NCI-H748 treated with DMSO at 0.1 percent for 48 hours (cell line): ENCODE data around the gene RNF145.
A peak's percentile ranks its signal among the peaks of the same experiment; 100 is the strongest.

Experiments
- DNase-seq: peaks from one replicate; lab custom pipeline; 2025; lab: John Stamatoyannopoulos, UW

Gene RNF145

GRCh38 chr5:159218595-159219023 lies 9.3 kb upstream of the RNF145 start:
- DNase-seq: no peak

GRCh38 chr5:159217236-159217635 lies 7.9 kb upstream of the RNF145 start:
- DNase-seq: no peak

GRCh38 chr5:159216454-159216853 lies 7.1 kb upstream of the RNF145 start:
- no peak for DNase-seq

- DNase-seq: no peak
Measured at GRCh38 chr5:159215886-159216285, 6.5 kb upstream of the RNF145 start.

GRCh38 chr5:159214486-159215271 lies 5.3 kb upstream of the RNF145 start:
- DNase-seq: no peak

GRCh38 chr5:159212657-159213462 lies 3.5 kb upstream of the RNF145 start:
- DNase-seq: no peak

- DNase-seq: no peak
Measured at GRCh38 chr5:159211729-159212174, 2.4 kb upstream of the RNF145 start.

- DNase-seq: no peak
Measured at GRCh38 chr5:159210846-159211245, 1.5 kb upstream of the RNF145 start.

GRCh38 chr5:159210210-159210661 lies 883 bp upstream of the RNF145 start:
- DNase-seq: no peak

- DNase-seq: no peak
Measured at GRCh38 chr5:159208514-159209437, 577 bp downstream of the RNF145 start.

- peak; percentile 73 for DNase-seq
Measured at GRCh38 chr5:159207686-159208513, 1.5 kb downstream of the RNF145 start.

- DNase-seq: no peak
Measured at GRCh38 chr5:159207222-159207685, 2.1 kb downstream of the RNF145 start.

GRCh38 chr5:159206818-159207217 lies 2.5 kb downstream of the RNF145 start:
- no peak for DNase-seq

GRCh38 chr5:159206368-159206767 lies 3.0 kb downstream of the RNF145 start:
- DNase-seq: no peak

GRCh38 chr5:159203351-159203750 lies 6.0 kb downstream of the RNF145 start:
- DNase-seq: no peak

- no peak for DNase-seq
Measured at GRCh38 chr5:159202151-159202550, 7.2 kb downstream of the RNF145 start.

- DNase-seq: no peak
Measured at GRCh38 chr5:159199780-159200179, 9.6 kb downstream of the RNF145 start.

GRCh38 chr5:159199225-159199624 lies 10.1 kb downstream of the RNF145 start:
- DNase-seq: no peak

GRCh38 chr5:159198063-159199036 lies 11.0 kb downstream of the RNF145 start:
- no peak for DNase-seq

- no peak for DNase-seq
Measured at GRCh38 chr5:159195775-159196174, 13.6 kb downstream of the RNF145 start.
